GM12875 (cell line): Measurements from ENCODE around the gene RTN4RL2.

Experiments used
- H3K4me3 ChIP-seq: one replicate; pipeline ENCODE4 v1.5.1; 2011; ENCODE audit warnings: low read depth, low read length, control low read depth
- TF ChIP-seq, protein P1 (sequence below): IDR thresholded peaks from 2 replicates; pipeline ENCODE4 v1.5.1; 2011; ENCODE audit warnings: low read depth, mild to moderate bottlenecking, control low read depth, inconsistent platforms, low read length, moderate library complexity, borderline replicate concordance; ENCODE audit not compliant: insufficient read depth

The RTN4RL2 gene

GRCh38 chr11:57477507-57478189, 17.3 kb downstream of the RTN4RL2 start:
- TF ChIP-seq, protein P1, sequence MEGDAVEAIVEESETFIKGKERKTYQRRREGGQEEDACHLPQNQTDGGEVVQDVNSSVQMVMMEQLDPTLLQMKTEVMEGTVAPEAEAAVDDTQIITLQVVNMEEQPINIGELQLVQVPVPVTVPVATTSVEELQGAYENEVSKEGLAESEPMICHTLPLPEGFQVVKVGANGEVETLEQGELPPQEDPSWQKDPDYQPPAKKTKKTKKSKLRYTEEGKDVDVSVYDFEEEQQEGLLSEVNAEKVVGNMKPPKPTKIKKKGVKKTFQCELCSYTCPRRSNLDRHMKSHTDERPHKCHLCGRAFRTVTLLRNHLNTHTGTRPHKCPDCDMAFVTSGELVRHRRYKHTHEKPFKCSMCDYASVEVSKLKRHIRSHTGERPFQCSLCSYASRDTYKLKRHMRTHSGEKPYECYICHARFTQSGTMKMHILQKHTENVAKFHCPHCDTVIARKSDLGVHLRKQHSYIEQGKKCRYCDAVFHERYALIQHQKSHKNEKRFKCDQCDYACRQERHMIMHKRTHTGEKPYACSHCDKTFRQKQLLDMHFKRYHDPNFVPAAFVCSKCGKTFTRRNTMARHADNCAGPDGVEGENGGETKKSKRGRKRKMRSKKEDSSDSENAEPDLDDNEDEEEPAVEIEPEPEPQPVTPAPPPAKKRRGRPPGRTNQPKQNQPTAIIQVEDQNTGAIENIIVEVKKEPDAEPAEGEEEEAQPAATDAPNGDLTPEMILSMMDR = no peak

GRCh38 chr11:57479021-57479663, 18.8 kb downstream of the RTN4RL2 start:
- TF ChIP-seq, protein P1 = no peak
- no peak overlapping the region for H3K4me3 ChIP-seq

More at GRCh38 chr11:57477507-57478189, 17.3 kb downstream of the RTN4RL2 start:
- H3K4me3 ChIP-seq = no peak overlapping the region

GRCh38 chr11:57479911-57480310, 19.6 kb downstream of the RTN4RL2 start:
- no peak overlapping the region for H3K4me3 ChIP-seq
- TF ChIP-seq, protein P1 = no peak

- TF ChIP-seq, protein P1 = peak; percentile 89
- no peak overlapping the region for H3K4me3 ChIP-seq
These were observed 20.2 kb downstream of the RTN4RL2 start for GRCh38 chr11:57480409-57481137.

- TF ChIP-seq, protein P1 = no peak
- no peak overlapping the region for H3K4me3 ChIP-seq
These were observed 21.0 kb downstream of the RTN4RL2 start for GRCh38 chr11:57481315-57481714.

DNA sequence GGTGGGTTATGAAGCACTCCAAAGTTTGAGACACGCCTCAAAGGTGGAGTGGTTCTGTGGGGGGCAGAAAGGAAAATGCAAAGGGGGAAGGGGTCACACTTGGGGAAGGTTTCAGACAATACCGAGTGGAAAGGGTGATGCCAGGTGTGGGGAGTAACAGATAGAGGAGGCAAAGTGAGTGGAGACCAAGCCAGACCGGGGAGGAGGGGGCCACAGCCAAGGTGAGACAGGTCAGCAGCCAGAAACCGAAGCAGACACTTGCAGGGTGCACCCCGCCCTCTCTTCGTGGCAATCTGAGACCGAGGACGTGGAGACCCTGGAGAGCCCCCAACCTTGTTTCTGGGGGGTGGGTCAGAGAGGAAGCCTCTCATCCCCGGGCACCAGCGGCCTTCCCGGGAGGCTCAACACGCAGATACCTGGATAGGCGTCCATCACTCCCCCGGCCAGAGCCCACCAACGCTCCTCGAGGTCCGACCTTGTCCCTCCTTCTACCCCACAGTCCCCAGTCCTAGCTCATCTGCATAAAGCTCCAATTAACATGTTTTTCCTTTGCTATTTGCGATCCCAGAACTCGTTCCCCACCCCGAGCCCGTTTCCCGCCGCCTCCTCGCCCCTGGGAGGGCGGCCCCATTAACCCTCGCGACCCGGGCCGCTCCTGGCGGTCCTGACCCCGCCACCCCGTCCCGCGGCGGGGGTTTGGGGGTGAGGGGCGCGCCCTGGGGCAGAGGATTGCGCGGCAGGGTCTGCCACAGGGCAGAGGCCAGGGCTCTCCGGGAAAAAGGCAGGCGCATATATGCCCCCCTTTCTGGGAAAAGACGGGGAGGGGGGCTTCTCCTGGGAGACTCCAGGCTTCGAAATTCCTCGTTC, 21.8 kb downstream of the RTN4RL2 start:
- TF ChIP-seq, protein P1 = no peak
- no peak overlapping the region for H3K4me3 ChIP-seq
